Measurements from ENCODE around the gene TSKU.

The TSKU gene

DNA sequence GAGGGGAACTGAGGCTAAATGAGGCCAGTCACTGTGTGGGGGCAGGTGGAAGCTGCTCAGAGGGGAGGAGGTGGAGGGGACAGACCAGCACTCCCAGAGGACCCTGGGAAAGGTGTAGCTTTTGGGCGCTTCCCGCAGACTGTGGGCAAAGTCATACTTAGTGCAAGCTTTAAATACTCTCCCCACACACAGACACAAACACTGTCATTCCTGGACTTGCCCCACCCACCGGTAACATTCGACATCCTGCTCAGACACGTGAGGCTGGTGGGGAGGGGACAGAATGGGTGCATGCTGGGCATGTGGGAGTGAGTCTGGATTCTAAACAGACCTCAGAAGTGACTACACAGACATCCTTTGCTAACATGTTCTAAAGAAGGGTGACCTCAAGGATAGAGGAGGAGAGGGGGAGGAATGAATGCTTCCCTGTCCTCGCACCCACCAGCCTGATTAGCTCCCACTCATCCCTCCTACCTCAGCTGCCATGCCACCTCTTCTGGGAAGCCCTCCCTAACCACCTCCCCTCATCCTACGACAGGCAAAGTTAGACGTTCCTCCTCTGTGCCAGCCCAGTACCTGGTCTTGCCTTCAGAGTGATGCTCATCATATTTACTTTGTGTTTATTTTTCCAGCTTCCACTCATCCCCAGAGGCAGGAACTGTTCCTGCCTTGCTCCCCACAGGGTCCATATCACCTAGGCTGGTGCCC, 22.2 kb downstream of the TSKU start:
- TF ChIP-seq, protein P1, sequence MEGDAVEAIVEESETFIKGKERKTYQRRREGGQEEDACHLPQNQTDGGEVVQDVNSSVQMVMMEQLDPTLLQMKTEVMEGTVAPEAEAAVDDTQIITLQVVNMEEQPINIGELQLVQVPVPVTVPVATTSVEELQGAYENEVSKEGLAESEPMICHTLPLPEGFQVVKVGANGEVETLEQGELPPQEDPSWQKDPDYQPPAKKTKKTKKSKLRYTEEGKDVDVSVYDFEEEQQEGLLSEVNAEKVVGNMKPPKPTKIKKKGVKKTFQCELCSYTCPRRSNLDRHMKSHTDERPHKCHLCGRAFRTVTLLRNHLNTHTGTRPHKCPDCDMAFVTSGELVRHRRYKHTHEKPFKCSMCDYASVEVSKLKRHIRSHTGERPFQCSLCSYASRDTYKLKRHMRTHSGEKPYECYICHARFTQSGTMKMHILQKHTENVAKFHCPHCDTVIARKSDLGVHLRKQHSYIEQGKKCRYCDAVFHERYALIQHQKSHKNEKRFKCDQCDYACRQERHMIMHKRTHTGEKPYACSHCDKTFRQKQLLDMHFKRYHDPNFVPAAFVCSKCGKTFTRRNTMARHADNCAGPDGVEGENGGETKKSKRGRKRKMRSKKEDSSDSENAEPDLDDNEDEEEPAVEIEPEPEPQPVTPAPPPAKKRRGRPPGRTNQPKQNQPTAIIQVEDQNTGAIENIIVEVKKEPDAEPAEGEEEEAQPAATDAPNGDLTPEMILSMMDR (IDR thresholded peaks at IDR 0.05): no peak
- Mint-ChIP-seq H3K27ac (no peak overlapping the region), H3K36me3 (ENCODE audit: low read depth) (no peaks in the 10 kb centered on the region), H3K9me3 (no peaks in the 10 kb centered on the region), H3K4me1 (peaks cover 67% of the 10 kb centered on the region), H3K27me3 (ENCODE audit: low read depth, poor library complexity) (peaks cover 5% of the 10 kb centered on the region), H3K4me3 (no peak overlapping the region)
- DNase-seq: no peak

GRCh38 chr11:76806131-76806530, 23.0 kb downstream of the TSKU start:
- peaks cover 5% of the 10 kb centered on the region for H3K27me3 Mint-ChIP-seq (ENCODE audit: low read depth, poor library complexity)
- TF ChIP-seq, protein P1 (IDR thresholded peaks at IDR 0.05): no peak
- no peaks in the 10 kb centered on the region for H3K36me3 Mint-ChIP-seq (ENCODE audit: low read depth)
- no peaks in the 10 kb centered on the region for H3K9me3 Mint-ChIP-seq
- H3K27ac Mint-ChIP-seq: no peak overlapping the region
- H3K4me3 Mint-ChIP-seq: no peak overlapping the region
- no peak for DNase-seq
- H3K4me1 Mint-ChIP-seq: peaks cover 67% of the 10 kb centered on the region

DNA sequence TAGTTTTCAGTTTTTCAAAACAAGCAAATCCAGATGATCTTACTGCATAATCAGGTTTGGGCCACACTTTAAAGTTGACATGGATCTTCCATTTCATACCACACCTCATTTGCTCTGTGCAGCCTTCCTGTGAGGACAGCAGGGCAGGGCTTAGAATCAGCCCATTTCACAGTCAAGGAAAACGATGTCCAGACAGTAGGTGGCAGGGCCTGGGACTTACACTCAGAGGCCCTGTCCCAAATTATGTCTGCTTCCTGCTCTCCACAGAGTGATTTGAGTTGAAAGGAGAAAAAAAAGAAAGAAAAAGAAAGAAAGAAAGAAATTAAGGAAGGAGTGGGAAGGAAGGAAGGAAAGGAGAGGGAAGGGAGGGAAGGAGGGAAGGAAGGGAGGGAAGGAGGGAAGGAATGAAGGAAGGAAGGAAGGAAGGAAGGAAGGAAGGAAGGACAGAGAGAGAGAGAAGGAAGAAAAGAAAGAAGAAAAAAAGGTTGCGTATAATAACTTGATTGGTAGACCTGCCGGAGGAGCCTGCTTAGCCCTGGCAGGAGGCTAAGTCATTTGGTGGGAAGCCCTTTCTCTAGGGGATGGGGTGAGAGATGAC, 23.6 kb downstream of the TSKU start:
- H3K4me1 Mint-ChIP-seq: peaks cover 62% of the 10 kb centered on the region
- H3K4me3 Mint-ChIP-seq: no peak overlapping the region
- TF ChIP-seq, protein P1 (IDR thresholded peaks at IDR 0.05): no peak
- H3K27ac Mint-ChIP-seq: no peak overlapping the region
- DNase-seq: no peak
- H3K27me3 Mint-ChIP-seq (ENCODE audit: low read depth, poor library complexity): peaks cover 5% of the 10 kb centered on the region
- no peaks in the 10 kb centered on the region for H3K36me3 Mint-ChIP-seq (ENCODE audit: low read depth)
- H3K9me3 Mint-ChIP-seq: no peaks in the 10 kb centered on the region

DNA sequence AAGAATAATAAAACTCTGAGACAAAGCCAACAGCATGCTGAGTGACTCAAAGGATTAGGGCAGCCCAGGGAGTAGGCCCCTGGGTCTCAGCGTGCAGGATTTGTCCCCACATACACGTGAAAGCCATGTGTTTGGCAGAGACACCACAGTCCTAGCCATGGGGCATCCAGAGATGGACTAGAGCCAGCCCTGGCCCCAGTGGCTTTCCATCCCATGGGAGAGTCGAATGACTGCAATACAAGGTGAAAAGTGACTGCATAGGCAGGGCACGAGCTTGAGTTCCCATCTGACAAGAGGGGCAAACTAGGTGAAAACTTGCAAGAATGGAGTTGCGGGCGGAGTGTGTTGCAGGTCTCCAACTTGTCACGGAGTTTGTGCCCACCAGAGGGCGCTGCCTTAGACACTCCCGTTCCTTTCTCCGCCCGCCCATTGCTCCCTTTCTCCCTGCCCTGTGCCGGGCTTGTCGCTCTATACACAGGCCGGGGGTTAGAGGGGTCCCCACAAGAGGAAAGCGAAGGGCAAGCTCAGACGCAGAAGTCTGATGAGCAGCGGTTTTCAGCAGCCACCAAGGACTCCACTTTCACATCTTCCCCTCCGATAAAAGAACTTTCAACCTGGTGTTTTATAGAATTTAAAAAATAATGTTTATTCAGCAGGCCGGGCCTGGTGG, 24.2 kb downstream of the TSKU start:
- H3K27ac Mint-ChIP-seq: no peak overlapping the region

GRCh38 chr11:76808171-76808570, 25.0 kb downstream of the TSKU start:
- H3K27ac Mint-ChIP-seq: no peak overlapping the region
- H3K4me3 Mint-ChIP-seq: no peak overlapping the region
- peaks cover 7% of the 10 kb centered on the region for H3K9me3 Mint-ChIP-seq
- peaks cover 49% of the 10 kb centered on the region for H3K4me1 Mint-ChIP-seq
- H3K27me3 Mint-ChIP-seq (ENCODE audit: low read depth, poor library complexity): no peaks in the 10 kb centered on the region
- DNase-seq: no peak
- no peaks in the 10 kb centered on the region for H3K36me3 Mint-ChIP-seq (ENCODE audit: low read depth)
- TF ChIP-seq, protein P1 (IDR thresholded peaks at IDR 0.05): no peak

More for the DNA sequence above, 24.2 kb downstream of the TSKU start:
- Mint-ChIP-seq H3K4me1 (peaks cover 56% of the 10 kb centered on the region), H3K36me3 (ENCODE audit: low read depth) (no peaks in the 10 kb centered on the region), H3K4me3 (no peak overlapping the region), H3K9me3 (peaks cover 3% of the 10 kb centered on the region), H3K27me3 (ENCODE audit: low read depth, poor library complexity) (peaks cover under 1% of the 10 kb centered on the region)
- peak; percentile 94 for DNase-seq
- TF ChIP-seq, protein P1 (IDR thresholded peaks at IDR 0.05): peak; percentile 84

Measured in nephron progenitor cell (in vitro differentiated cells).